ENCODE results near the gene COL4A5.

Gene COL4A5

GRCh38 chrX:108696690-108697089, 257.1 kb downstream of the COL4A5 start:
- no peaks in the 10 kb centered on the region for H3K9me2 ChIP-seq (replicated peaks; ENCODE audit: control insufficient read depth, low read length)
- H3K4me3 ChIP-seq (ENCODE audit: low read length) = no peak overlapping the region
- TF ChIP-seq EZH2phosphoT487 (IDR thresholded peaks at IDR 0.05; ENCODE audit: borderline replicate concordance, low read length) (no peak), CTCF (IDR thresholded peaks at IDR 0.05; ENCODE audit: low read depth, low read length, poor library complexity, severe bottlenecking) (no peak)
- H3K4me1 ChIP-seq (ENCODE audit: control insufficient read depth, low read length) = no peaks in the 10 kb centered on the region
- no peaks in the 10 kb centered on the region for H3K36me3 ChIP-seq (ENCODE audit: control insufficient read depth, low read length)
- no peaks in the 10 kb centered on the region for H3K27me3 ChIP-seq (ENCODE audit: control insufficient read depth, low read length)
- H3K79me2 ChIP-seq (ENCODE audit: control insufficient read depth, low read length) = no peaks in the 10 kb centered on the region
- H3F3A ChIP-seq (ENCODE audit: control insufficient read depth, insufficient read depth) = no peaks in the 10 kb centered on the region
- no peak overlapping the region for H3K27ac ChIP-seq (ENCODE audit: low read depth, low read length)
- H3K4me2 ChIP-seq (ENCODE audit: low read length) = no peak overlapping the region
- no peaks in the 10 kb centered on the region for H3K9me3 ChIP-seq (ENCODE audit: control insufficient read depth, insufficient read depth, low read length)
- H4K20me1 ChIP-seq (ENCODE audit: control insufficient read depth, insufficient read depth, low read depth, low read length) = no peaks in the 10 kb centered on the region

GRCh38 chrX:108699368-108699767, 259.7 kb downstream of the COL4A5 start:
- Histone ChIP-seq H3F3A (ENCODE audit: control insufficient read depth, insufficient read depth) (no peaks in the 10 kb centered on the region), H3K4me3 (ENCODE audit: low read length) (no peak overlapping the region), H3K9me2 (replicated peaks; ENCODE audit: control insufficient read depth, low read length) (no peaks in the 10 kb centered on the region), H3K4me2 (ENCODE audit: low read length) (no peak overlapping the region), H3K27me3 (ENCODE audit: control insufficient read depth, low read length) (no peaks in the 10 kb centered on the region), H3K9me3 (ENCODE audit: control insufficient read depth, insufficient read depth, low read length) (no peaks in the 10 kb centered on the region), H3K36me3 (ENCODE audit: control insufficient read depth, low read length) (no peaks in the 10 kb centered on the region), H3K27ac (ENCODE audit: low read depth, low read length) (no peak overlapping the region), H3K79me2 (ENCODE audit: control insufficient read depth, low read length) (no peaks in the 10 kb centered on the region), H3K4me1 (ENCODE audit: control insufficient read depth, low read length) (no peaks in the 10 kb centered on the region), H4K20me1 (ENCODE audit: control insufficient read depth, insufficient read depth, low read depth, low read length) (no peaks in the 10 kb centered on the region)
- TF ChIP-seq CTCF (IDR thresholded peaks at IDR 0.05; ENCODE audit: low read depth, low read length, poor library complexity, severe bottlenecking) (peak; percentile 26), EZH2phosphoT487 (IDR thresholded peaks at IDR 0.05; ENCODE audit: borderline replicate concordance, low read length) (no peak)

- H3K9me3 ChIP-seq (ENCODE audit: control insufficient read depth, insufficient read depth, low read length) = no peaks in the 10 kb centered on the region
- H4K20me1 ChIP-seq (ENCODE audit: control insufficient read depth, insufficient read depth, low read depth, low read length) = no peaks in the 10 kb centered on the region
- no peaks in the 10 kb centered on the region for H3K9me2 ChIP-seq (replicated peaks; ENCODE audit: control insufficient read depth, low read length)
- H3K4me1 ChIP-seq (ENCODE audit: control insufficient read depth, low read length) = no peaks in the 10 kb centered on the region
- no peaks in the 10 kb centered on the region for H3K36me3 ChIP-seq (ENCODE audit: control insufficient read depth, low read length)
- H3K4me3 ChIP-seq (ENCODE audit: low read length) = no peak overlapping the region
- no peaks in the 10 kb centered on the region for H3K27me3 ChIP-seq (ENCODE audit: control insufficient read depth, low read length)
- no peaks in the 10 kb centered on the region for H3F3A ChIP-seq (ENCODE audit: control insufficient read depth, insufficient read depth)
- no peak for TF ChIP-seq EZH2phosphoT487 (IDR thresholded peaks at IDR 0.05; ENCODE audit: borderline replicate concordance, low read length)
- TF ChIP-seq CTCF (IDR thresholded peaks at IDR 0.05; ENCODE audit: low read depth, low read length, poor library complexity, severe bottlenecking) = no peak
- H3K27ac ChIP-seq (ENCODE audit: low read depth, low read length) = no peak overlapping the region
- H3K79me2 ChIP-seq (ENCODE audit: control insufficient read depth, low read length) = no peaks in the 10 kb centered on the region
- H3K4me2 ChIP-seq (ENCODE audit: low read length) = no peak overlapping the region
Measured at GRCh38 chrX:108701633-108702032, 262.0 kb downstream of the COL4A5 start.

- TF ChIP-seq CTCF (IDR thresholded peaks at IDR 0.05; ENCODE audit: low read depth, low read length, poor library complexity, severe bottlenecking) (no peak), EZH2phosphoT487 (IDR thresholded peaks at IDR 0.05; ENCODE audit: borderline replicate concordance, low read length) (no peak)
- no peak overlapping the region for H3K4me2 ChIP-seq (ENCODE audit: low read length)
Measured at GRCh38 chrX:108702530-108702929, 262.9 kb downstream of the COL4A5 start.

More at GRCh38 chrX:108702530-108702929, 262.9 kb downstream of the COL4A5 start:
- no peak overlapping the region for H3K27ac ChIP-seq (ENCODE audit: low read depth, low read length)
- no peaks in the 10 kb centered on the region for H3K4me1 ChIP-seq (ENCODE audit: control insufficient read depth, low read length)
- H3K4me3 ChIP-seq (ENCODE audit: low read length) = no peak overlapping the region
- H3K79me2 ChIP-seq (ENCODE audit: control insufficient read depth, low read length) = no peaks in the 10 kb centered on the region
- H4K20me1 ChIP-seq (ENCODE audit: control insufficient read depth, insufficient read depth, low read depth, low read length) = no peaks in the 10 kb centered on the region
- no peaks in the 10 kb centered on the region for H3F3A ChIP-seq (ENCODE audit: control insufficient read depth, insufficient read depth)
- H3K9me2 ChIP-seq (replicated peaks; ENCODE audit: control insufficient read depth, low read length) = no peaks in the 10 kb centered on the region
- no peaks in the 10 kb centered on the region for H3K36me3 ChIP-seq (ENCODE audit: control insufficient read depth, low read length)
- no peaks in the 10 kb centered on the region for H3K9me3 ChIP-seq (ENCODE audit: control insufficient read depth, insufficient read depth, low read length)
- no peaks in the 10 kb centered on the region for H3K27me3 ChIP-seq (ENCODE audit: control insufficient read depth, low read length)

Measured in DOHH2 (cell line).